Smooth muscle cell (in vitro differentiated cells): ENCODE results near the gene NARS2. TPM values are rescaled to one million over a fixed set of nuclear protein-coding genes. Genes with fewer than 3 reads are reported as not detected.

ENCODE experiments used
- DNase-seq: peaks from one replicate; lab custom pipeline; 2025; ENCODE audit not compliant: unreplicated experiment; lab: John Stamatoyannopoulos, UW
- H2AFZ ChIP-seq: fragments of 200-600 bp; sonication (generic); 2 replicates; pipeline ENCODE4 v1.6.0; 2016; ENCODE audit warnings: antibody characterized with exemption, low read depth, mild to moderate bottlenecking
- H3F3A ChIP-seq: fragments of 200-600 bp; sonication (generic); 2 replicates; pipeline ENCODE4 v1.6.0; 2017; ENCODE audit warnings: antibody characterized with exemption, low read depth
- H3K27ac ChIP-seq: fragments of 200-600 bp; sonication (generic); 2 replicates; pipeline ENCODE4 v1.5.1; 2016; ENCODE audit warnings: low read depth, mild to moderate bottlenecking
- H3K27me3 ChIP-seq: fragments of 200-600 bp; sonication (generic); 2 replicates; pipeline ENCODE4 v1.6.1; 2016; ENCODE audit warnings: low read depth, mild to moderate bottlenecking
- H3K36me3 ChIP-seq: fragments of 200-600 bp; sonication (generic); 2 replicates; pipeline ENCODE4 v1.5.1; 2016; ENCODE audit warnings: low read depth
- H3K4me1 ChIP-seq: fragments of 200-600 bp; sonication (generic); 2 replicates; pipeline ENCODE4 v1.5.1; 2016; ENCODE audit warnings: low read depth
- H3K4me2 ChIP-seq: fragments of 200-600 bp; sonication (generic); 2 replicates; pipeline ENCODE4 v1.6.0; 2016; ENCODE audit warnings: mild to moderate bottlenecking
- H3K4me3 ChIP-seq: fragments of 200-600 bp; sonication (generic); 2 replicates; pipeline ENCODE4 v1.5.1; 2016; ENCODE audit warnings: mild to moderate bottlenecking
- H3K79me2 ChIP-seq: fragments of 200-600 bp; sonication (generic); 2 replicates; pipeline ENCODE4 v1.6.0; 2016; ENCODE audit warnings: low read depth, mild to moderate bottlenecking
- H3K9ac ChIP-seq: fragments of 200-600 bp; sonication (generic); 2 replicates; pipeline ENCODE4 v1.6.0; 2016; ENCODE audit warnings: low read depth
- H3K9me3 ChIP-seq: fragments of 200-600 bp; sonication (generic); replicated peaks from 2 replicates; pipeline ENCODE4 v1.5.1; 2016; ENCODE audit warnings: low read depth
- H4K20me1 ChIP-seq: fragments of 200-600 bp; sonication (generic); 2 replicates; pipeline ENCODE4 v1.6.0; 2016; ENCODE audit warnings: low read depth
- CTCF ChIP-seq: fragments of 200-600 bp; sonication (generic); IDR thresholded peaks from 2 replicates; pipeline ENCODE4 v1.5.1; 2017; ENCODE audit warnings: borderline replicate concordance, mild to moderate bottlenecking, antibody characterized with exemption; ENCODE audit not compliant: insufficient read depth, poor library complexity, severe bottlenecking
- WGBS: methylation state at CpG from one replicate; pipeline ENCODE4 v1.1.7; 2016; ENCODE audit warnings: low lambda C conversion rate; 5-methylcytosine and 5-hydroxymethylcytosine counted together
- polyA plus RNA-seq: library from polyadenylated mRNA; unstranded; fragments of >200 nt; fragmentation: Nextera tagmentation; extraction: Ambion mirVana; gene quantifications from 2 replicates; pipeline ENCODE4 v1.2.1, GENCODE V29; 2016
- total RNA-seq: library from RNA; depleted of rRNA; stranded (reverse); fragments of >200 nt; gene quantifications from 2 replicates; pipeline ENCODE4 v1.2.3, GENCODE V29; 2014

The NARS2 gene
- total and polyA plus RNA-seq, 2 experiments from 2014 or later, result 12.2 to 17.4 TPM

- H3F3A ChIP-seq, result peaks cover 15% of the 10 kb centered on the region
- H3K4me1 ChIP-seq, result peaks cover 24% of the 10 kb centered on the region
- DNase-seq, result no peak
- no peaks in the 10 kb centered on the region for H3K27me3 ChIP-seq
- TF ChIP-seq CTCF, result no peak
- peak overlapping the region; percentile 88 for H3K27ac ChIP-seq
- H3K36me3 ChIP-seq, result peaks cover 3% of the 10 kb centered on the region
- no peaks in the 10 kb centered on the region for H4K20me1 ChIP-seq
- no peak overlapping the region for H3K4me3 ChIP-seq
- peaks cover 61% of the 10 kb centered on the region for H3K79me2 ChIP-seq
- H3K9me3 ChIP-seq, result peaks cover 5% of the 10 kb centered on the region
- 81% methylated on average over 4 of the region's 4 CpGs for WGBS
- H3K4me2 ChIP-seq, result no peak overlapping the region
- H3K9ac ChIP-seq, result no peak overlapping the region
- H2AFZ ChIP-seq, result no peak overlapping the region
Measured at GRCh38 chr11:78415338-78415737, 159.3 kb downstream of the NARS2 start.

GRCh38 chr11:78414321-78415051 lies 160.2 kb downstream of the NARS2 start:
- Histone ChIP-seq H3K27ac (no peak overlapping the region), H2AFZ (no peak overlapping the region), H3K27me3 (no peaks in the 10 kb centered on the region), H3K79me2 (peaks cover 69% of the 10 kb centered on the region), H3F3A (peaks cover 15% of the 10 kb centered on the region), H3K4me2 (no peak overlapping the region), H3K9me3 (peaks cover 12% of the 10 kb centered on the region), H3K4me1 (peaks cover 19% of the 10 kb centered on the region), H3K9ac (no peak overlapping the region), H3K36me3 (peaks cover 9% of the 10 kb centered on the region), H4K20me1 (no peaks in the 10 kb centered on the region), H3K4me3 (no peak overlapping the region)
- no peak for DNase-seq
- peak; percentile 63 for TF ChIP-seq CTCF
- 91% methylated on average over 14 of the region's 14 CpGs for WGBS

DNA sequence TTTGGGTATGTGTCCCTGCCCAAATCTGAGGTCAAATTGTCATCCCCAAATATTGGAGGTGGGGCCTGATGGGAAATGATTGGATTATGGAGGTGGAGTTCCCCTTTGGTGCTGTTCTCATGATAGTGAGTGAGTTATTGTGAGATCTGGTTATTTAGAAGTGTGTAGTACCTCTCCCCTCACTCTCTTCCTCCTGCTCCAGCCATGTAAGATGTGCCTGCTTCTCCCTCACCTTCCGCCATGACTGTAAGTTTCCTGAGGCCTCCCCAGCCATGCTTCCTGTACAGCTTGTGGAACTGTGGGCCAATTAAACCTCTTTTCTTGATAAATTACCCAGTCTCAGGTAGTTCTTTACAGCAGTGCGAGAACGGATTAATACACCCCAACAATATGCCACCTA lies 166.0 kb downstream of the NARS2 start:
- H2AFZ ChIP-seq, result no peak overlapping the region
- H3K27me3 ChIP-seq, result no peaks in the 10 kb centered on the region
- no peak for DNase-seq
- no peak overlapping the region for H3K4me2 ChIP-seq
- H3K27ac ChIP-seq, result no peak overlapping the region
- H3K36me3 ChIP-seq, result peaks cover 9% of the 10 kb centered on the region
- no peak overlapping the region for H3K4me3 ChIP-seq
- H4K20me1 ChIP-seq, result no peaks in the 10 kb centered on the region
- no peaks in the 10 kb centered on the region for H3F3A ChIP-seq
- 98% methylated on average over 3 of the region's 3 CpGs for WGBS
- no peak for TF ChIP-seq CTCF
- peaks cover 100% of the 10 kb centered on the region for H3K79me2 ChIP-seq
- H3K9ac ChIP-seq, result no peak overlapping the region
- peaks cover 12% of the 10 kb centered on the region for H3K9me3 ChIP-seq
- H3K4me1 ChIP-seq, result peaks cover 2% of the 10 kb centered on the region

DNA sequence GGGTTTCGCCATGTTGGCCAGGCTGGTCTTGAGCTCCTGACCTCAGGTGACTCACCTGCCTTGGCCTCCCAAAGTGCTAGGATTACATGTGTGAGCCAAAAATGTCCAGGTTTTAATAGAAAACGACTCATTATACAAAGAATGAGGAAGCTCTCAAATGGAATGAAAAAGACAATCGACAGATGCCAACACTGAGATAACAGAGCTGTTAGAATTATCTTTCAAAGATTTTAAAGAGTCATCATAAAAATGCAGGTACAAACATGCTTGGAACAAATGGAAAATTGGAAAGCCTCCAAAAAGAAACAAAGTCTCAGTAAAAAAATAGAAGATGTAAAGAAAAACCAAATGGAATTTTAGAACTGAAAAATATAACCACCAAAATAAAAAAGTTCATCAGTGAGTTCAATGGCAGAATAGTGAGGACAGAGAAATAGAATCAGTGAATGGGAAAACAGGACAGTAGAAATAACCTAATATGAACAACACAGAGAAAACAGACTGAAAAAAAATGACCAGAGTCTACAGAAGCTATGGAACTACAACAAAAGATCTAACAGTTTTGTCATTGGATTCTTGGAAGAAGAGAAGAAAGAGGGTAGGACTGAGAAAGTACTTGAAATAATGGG lies 168.0 kb downstream of the NARS2 start:
- peaks cover 9% of the 10 kb centered on the region for H3K36me3 ChIP-seq
- no peak overlapping the region for H3K27ac ChIP-seq
- no peak for TF ChIP-seq CTCF
- no peaks in the 10 kb centered on the region for H3F3A ChIP-seq
- no peak overlapping the region for H3K4me3 ChIP-seq
- peaks cover 100% of the 10 kb centered on the region for H3K79me2 ChIP-seq
- no peak overlapping the region for H3K4me2 ChIP-seq
- H3K4me1 ChIP-seq, result peaks cover 4% of the 10 kb centered on the region
- H2AFZ ChIP-seq, result no peak overlapping the region
- H3K27me3 ChIP-seq, result no peaks in the 10 kb centered on the region
- DNase-seq, result no peak
- WGBS, result 70% methylated on average over 3 of the region's 3 CpGs
- H3K9ac ChIP-seq, result no peak overlapping the region
- H3K9me3 ChIP-seq, result peaks cover 12% of the 10 kb centered on the region
- no peaks in the 10 kb centered on the region for H4K20me1 ChIP-seq
